IPS-NIHi11 (cell line): ENCODE results near the gene BICD2.
A peak's percentile ranks its signal among the peaks of the same experiment; 100 is the strongest.

Experiments
- DNase-seq: peaks from one replicate; pipeline ENCODE4 v3.0.0; 2012; ENCODE audit warnings: mixed read lengths, low spot score

Gene BICD2

DNA sequence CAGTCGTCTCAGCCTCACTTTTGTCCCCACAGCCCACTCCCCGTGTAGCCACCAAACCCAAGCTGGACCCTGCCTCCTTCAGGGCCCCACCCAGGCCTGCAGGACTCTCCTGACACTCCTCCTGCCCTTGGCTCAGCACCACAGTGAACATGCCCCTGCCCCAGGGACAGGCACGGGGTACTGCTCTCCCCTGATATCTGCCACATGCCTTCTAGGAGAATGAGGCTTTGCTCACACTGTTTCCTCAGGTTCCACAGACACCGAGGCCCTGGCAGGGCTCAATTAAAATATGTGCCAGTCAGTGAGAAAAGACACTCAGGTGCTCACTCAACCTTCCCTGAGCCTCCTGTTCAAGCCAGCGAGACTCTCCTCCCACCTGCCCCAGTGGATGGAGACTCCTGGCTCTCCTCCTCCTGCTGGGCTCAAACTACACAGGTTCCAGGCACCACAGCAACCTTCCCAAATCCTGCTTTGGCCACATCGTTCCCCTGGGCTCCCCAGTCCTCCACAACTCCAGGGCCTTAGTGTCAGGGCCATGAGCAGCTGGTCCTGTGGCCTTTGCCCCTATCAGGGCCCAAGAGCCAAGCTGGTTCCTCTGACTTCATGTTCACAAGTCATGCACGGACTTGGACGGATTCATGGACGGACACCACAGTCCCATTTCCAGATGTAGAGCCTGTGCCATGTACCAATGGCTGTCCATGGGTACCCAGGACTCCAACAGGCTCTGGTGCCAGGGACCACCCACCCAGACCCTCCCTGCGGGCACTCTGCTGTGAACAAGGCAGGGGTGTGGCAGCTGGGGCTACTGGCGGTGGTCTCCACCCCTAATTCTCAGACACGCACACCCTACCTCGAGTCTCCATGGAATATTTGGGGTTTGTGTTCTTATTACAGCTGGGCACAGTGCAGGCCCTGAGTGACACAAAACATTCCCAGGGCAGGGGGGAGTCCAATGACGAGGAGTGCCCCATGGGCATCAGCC, 36.6 kb downstream of the BICD2 start:
- no peak for DNase-seq

DNA sequence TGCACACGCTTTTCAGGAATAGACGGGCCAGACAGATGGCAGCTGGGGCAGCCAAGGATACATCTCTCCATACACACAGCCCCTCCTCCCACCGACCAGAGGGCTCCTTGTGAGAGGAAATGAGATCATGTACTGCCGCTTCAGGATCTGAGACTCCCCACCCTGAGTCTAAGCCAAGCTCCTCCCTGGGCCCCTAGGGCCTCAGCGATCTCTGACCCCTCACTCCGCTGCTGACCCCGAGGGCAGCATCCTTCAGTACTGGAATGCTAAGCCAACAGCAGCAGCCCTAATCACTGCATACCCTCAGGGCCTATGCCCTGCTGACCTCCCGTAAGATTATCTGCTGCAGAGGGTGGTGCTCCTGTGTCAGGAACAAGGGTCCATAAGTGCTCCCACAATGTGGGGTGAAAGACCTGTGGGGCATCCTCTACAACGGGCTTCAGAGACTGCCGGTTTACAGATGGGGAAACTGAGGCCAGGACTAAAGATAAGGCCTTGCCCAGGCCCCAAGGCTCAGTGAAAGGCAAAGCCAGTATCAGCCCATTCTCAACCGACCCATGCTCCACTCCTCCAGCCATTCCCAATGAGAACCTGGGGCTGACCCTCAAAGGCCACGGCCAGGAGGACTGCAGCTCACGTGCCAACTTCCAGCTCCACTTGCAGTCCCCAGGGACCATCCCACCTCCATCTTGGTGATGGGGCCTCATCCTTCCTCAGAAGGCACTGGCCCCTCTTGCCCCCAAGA, 37.5 kb downstream of the BICD2 start:
- no peak for DNase-seq

DNA sequence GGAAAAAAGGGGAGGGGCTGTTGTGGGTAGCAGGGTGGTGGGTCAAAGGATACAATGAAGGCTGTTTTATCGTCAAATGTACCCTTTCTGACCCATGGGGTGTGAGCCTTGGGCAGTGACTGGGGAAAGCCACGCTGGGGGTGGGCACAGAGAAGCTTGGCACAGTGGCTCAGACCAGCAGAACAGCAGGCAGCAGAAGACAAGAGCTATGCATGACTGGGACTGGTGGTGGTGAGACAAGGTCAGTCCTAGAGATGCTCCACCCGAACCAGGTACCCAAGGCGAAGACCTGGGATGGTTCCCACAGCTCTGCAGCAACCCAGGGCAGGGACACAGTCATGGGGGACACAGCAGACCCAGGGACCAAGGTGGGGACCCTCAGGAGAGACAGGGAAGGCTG, 38.3 kb downstream of the BICD2 start:
- DNase-seq: no peak

DNA sequence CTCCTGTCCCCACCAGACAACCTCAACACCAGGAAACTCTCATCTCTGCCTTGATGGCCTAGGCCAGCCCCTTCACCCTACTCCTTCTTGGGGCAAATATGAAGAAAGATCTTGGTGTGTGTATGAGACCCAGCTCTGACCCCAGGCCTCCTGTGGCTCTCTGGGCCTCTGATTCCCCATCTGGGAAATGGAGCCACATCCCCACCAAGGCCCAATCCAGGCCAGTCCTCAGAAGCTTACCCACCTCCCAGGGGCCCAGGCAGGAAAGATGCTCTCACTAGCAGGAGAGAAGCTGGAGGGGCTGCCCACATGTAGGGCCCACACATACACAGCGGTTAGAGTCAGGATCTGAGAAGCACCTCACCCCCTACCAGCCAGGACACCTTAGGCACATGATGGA, 38.9 kb downstream of the BICD2 start:
- no peak for DNase-seq

DNA sequence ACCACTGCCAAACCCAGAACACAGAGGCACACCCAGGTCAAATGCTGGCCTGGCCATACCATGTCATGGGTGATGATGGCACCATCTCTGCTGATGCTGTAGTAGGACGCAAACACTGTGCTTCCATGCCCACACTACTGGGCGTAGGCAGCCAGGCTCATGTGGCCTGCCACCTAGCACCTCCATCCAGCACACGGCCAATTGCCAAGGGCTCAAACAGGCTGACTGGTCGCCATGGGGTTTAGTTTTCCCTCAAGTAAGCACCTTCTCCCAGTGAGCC, 39.4 kb downstream of the BICD2 start:
- DNase-seq: no peak

DNA sequence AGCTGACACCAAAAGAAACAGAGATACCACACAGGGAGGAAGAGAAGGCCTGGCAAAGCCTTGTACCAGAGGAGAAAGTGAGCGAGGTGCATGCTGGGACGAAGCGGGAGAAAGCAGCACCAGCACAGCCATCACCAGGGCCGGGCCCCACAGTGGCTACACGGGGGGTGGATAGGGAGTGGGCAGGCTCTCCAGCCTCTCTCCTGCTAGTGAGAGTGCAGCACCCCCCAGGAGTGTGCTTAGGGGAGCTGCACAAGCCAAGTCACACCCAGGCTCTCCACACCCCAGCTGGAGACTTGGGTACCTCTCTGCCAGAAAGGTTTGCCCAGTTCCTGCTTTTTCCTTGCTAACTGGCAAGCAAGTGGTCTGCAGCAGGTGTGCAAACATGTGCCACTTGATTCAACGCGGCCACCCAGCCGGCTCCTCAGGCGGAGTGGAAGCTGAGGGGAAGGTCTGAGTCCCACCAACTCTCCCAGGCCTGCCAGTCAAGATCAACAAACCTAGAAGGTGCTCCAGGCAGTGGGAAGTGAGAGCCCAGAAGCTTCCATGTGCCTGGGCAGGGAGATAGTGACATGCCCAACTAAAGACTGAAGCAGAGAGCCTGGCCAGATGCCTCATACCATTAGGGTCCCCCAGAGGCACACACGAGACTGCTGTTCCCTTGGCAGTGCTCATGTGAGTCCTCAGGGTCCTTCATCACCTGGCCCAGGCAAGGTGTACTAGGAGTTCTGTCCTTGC, 39.9 kb downstream of the BICD2 start:
- no peak for DNase-seq

DNA sequence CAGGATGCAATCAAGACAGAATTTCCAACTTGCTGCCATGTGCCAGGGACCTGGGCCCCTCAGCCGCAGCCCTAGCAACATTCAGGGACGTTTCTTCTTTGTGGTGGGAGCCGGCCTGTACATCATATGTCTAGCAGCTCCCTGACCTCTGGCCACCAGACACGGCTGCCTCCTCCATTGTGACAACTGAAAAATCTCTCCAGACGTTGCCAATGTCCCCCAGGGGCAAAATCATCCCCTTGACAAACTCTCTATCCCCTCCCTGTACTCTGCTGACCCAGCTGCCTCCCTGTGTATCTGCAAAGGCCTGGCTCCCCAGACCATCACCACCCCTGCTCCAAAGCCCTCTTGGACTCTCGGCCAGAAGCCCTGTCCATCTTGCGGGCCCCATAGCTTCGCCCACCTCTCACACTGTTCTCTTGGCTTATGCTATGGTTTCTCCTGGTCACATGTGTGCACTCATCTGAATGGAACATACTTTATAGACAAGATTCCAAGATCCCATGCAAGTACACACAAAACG, 40.8 kb downstream of the BICD2 start:
- no peak for DNase-seq

DNA sequence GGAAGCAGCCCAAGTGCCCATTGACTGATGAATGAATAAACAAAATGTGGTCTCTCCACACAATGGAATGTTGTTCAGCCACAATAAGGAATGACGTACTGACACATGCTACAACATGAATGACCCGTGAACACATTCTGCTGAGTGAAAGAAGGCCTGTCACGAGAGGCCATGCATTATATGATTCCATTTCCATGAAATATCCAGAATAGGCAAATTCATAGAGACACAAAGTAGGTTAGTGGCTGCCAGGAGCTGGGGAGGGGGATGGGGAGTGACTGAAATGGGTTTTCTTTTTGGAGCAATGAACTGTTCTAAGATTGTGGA, 41.4 kb downstream of the BICD2 start:
- no peak for DNase-seq

DNA sequence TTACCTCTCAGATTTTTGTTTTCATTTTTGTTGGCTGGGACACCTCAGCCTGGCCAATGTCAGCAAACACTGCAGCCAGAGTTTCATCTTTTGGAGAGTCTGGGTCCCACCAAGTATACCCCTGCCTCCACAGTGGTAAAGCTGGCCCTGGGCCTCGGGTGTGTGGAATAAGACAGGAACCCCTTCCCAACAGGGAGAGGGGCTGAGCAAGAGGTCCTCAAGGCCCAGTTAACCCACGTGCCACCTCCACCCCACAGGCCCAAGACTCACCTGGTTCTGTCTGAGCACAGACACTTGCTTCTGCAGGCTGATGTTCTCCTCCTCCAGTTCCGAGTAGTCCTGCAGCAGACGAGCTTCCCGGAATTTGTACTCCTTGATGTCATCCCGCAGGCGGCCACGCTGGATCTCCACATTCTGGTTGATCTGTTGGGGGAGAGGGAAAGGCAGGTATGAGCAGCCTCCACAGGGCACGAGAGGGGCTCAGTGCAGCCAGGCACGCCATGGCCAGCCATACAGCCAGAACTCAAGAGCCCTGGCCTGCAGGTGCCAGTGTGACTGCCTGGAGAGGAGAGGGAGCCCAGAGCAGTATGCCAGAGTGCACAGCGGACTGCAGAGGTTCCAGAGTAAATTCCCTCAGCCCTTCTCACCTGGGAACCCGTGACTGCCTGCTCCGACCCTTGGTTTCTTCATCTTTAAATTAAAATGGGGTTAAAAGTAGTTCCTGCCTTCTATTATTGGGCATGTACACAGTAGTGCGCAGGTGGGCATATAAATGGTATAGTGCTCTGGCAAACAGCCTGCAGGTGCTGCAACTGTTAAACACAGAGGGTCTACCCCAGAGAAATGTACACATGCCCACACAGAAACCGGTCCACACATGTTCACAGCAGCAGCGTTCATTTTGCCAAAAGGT, 42.0 kb downstream of the BICD2 start:
- no peak for DNase-seq

DNA sequence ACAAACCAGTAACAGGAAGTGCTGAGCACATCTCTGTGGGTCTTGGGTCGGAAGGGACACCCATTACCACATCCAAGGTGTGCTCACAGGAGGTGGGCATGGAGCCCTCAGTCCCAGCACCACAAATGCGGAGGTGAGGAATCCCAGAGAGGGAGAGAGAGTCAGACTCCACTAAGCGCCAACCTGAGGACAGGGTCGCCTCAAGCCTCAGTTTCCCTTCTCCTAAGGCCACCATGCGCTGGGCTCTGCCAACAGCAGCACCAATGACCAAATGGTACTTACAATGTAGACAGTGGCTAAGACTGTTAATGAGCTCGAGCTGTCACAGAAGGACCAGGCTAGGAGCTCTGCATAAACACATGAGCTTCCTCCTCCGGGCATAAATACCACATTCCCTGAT, 43.1 kb downstream of the BICD2 start:
- no peak for DNase-seq

DNA sequence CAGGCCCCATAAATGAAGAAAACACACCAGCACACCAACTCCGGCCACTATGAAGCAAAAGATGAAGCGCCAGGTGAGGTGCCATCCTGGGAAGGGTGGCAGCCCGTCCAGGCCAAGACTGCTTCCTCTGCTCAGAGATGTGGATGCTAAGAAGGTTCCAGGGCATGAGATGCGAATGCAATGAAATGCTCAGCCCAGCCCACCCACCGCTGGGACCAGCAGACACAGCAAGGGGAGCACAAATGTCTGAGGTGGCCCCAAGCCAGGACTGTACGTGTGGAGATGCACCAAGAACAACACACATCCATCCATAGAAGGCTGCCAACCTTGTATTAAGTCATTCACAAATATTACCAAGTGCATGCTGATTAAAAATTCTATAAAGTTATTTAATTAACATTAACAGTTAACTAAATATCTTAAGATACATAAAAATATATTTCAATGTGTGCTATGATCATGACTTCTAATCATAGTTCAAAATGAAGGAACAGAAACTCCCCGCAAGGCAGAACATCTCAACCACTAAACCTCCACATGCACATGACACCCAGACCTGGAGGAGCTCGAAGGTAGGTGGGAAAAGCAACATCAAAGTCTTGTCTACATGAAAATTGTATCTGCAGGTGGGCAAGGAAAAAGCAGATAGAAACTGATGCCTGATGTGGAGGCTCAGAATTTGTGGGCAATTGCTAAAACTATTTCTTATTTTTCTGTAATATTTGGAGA, 43.7 kb downstream of the BICD2 start:
- DNase-seq: no peak

DNA sequence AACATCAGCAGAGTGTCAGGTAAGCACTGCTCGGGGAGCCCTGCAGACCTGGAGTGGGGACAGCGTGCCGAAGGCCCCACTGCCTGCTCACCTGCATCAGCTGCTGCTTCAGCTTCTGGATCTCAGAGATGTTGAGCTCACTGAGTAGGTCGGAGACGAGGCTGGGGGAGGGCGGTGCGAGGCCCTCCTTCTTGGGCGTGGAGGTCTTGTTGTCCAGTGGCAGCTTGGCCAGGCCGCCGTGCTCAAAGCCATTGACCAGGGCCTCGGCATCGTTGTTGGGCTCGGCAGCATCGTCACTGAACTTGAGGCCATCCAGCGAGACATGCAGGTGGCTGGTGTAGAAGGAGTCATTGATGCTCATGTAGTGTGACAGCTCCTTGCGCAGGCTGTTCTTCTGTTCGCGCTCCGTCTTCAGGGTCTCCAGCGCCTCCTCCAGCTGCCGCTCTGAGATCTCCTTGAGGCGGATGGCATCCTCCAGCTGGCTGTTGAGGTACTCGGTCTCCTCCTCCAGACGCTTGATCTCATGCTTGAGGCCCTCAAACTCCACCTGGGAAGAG, 44.3 kb downstream of the BICD2 start:
- no peak for DNase-seq

DNA sequence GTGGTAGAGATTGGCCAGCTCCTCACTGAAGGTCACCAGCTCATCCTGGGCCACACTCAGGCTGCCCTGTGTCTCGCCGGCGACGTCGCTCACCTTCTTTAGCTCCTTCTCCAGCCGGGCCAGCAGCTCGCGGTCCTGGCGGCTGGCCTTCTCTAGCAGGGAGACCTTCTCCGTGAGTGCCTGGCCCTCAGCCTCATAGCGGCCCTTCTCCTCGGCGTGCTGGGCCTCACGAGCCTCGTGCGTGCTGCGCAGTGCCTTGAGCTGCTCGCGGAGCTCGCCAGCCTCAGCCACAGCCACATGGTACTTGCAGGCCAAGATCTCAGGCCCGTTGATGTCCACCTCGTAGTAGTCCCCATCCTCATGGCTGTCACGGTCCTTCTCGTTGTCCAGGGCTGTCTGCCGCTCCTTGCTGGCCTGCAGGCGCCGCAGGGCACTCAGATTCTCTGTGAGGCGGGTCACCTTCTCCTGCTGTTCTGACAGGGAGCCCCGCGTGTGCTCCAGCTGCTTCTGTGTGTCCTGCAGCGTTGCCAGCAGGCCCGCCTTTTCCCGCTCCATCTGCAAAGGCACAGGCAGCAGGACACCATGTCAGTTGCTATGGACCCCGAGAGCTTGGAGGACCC, 45.5 kb downstream of the BICD2 start:
- no peak for DNase-seq

DNA sequence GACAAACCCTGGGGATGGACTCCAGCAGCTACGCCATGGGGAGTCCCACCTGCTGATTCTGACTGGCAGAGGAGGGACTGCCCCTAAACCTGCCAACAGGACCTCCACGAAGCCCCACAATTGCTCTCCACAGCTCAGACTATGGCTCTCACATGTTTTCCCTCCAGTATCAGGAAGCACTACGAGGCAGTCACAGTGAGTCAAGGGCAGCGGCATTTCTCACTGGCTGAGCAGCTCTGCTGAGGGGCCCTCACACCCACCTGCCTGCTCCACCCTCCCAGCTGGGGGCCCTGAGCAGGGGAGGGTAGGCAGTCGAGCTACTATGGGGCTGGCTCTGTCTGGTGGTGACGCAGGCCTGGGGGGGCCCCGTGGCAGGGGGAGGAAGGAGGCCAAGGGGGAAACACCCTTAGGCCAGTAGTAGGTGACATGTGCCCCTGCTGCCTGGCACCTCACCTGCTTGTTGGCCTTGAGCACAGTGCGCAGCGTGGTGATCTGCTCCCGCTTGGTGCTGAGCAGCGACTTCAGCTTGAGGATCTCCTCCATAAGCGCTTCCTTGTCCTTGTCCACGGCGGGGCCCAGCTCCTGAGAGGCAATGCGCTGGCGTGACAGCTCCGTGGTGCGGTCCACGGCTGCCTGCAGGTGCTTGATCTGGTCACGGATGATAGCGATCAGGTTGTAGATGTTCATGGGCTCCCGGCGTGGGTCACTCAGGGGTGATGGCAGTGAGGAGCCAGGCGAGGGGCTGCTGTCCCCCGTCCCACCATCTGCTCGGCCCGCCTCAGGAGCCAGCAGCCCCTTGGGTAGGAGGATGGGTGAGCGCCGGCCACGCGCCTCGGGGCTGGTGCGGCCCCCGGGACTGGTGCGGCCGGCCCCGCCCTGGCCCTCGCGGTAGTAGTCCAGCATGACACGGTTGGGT, 46.3 kb downstream of the BICD2 start:
- DNase-seq: peak; percentile 14

DNA sequence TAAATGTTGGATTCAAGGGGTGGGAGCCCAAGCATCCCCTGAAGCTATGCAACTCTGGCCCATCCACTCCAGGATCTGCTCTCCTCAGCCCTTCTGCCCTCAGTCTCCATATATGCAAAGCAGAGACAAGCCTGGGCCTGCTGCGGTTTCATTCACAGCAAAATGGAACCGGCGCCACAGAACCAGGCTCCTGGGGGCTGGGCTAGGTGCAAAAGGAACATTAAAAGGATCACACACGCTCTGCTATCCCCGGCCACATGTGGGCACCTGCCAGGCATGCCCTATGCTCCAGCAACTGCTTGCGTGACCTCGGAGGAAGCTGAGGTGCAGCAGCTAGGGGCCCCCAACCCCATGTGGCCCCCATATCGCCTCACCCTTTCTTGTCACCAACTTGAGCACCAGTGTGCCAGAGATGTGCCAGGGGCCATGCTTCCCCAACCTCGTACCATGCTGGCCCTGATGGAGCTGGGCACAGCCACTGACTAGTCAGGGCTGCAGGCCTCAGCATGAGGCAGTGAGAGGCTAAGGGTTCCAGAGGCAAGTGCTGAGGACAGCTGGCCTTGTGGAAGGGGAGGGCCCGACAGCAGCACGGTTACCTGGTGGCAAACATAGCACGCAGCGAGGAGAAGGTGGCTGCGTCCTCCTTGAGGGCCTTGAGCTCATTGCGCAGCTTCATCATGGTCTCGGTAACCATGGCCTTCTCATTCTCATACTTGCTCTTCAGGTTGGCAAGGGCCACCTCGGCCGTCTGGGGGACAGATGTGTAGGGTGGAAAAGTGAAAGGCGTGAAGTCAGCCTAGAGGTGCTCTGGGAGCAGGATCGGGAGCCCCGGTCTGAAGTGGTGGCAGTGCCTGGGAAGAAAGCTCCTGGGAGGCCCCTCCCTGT, 47.2 kb downstream of the BICD2 start:
- DNase-seq: no peak

DNA sequence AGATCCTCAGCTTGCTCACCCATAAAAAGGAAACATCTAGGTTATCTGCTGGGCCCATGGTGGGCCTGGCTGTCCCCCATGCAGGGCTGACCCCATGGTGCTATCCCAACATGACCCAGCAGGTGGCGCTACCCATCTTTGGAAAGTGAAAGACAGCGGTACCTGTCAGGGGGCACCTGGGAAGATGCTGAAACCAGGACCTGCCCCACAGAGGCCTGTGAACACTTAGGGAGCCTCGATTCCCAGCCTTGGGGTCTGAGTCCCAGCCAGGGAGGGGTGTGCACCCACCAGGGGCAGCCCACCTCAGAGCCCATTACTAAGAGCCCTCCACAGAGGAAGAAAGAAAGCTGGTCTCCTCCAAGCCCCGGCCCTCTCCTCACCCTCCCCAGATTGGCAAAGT, 48.1 kb downstream of the BICD2 start:
- peak; percentile 93 for DNase-seq

DNA sequence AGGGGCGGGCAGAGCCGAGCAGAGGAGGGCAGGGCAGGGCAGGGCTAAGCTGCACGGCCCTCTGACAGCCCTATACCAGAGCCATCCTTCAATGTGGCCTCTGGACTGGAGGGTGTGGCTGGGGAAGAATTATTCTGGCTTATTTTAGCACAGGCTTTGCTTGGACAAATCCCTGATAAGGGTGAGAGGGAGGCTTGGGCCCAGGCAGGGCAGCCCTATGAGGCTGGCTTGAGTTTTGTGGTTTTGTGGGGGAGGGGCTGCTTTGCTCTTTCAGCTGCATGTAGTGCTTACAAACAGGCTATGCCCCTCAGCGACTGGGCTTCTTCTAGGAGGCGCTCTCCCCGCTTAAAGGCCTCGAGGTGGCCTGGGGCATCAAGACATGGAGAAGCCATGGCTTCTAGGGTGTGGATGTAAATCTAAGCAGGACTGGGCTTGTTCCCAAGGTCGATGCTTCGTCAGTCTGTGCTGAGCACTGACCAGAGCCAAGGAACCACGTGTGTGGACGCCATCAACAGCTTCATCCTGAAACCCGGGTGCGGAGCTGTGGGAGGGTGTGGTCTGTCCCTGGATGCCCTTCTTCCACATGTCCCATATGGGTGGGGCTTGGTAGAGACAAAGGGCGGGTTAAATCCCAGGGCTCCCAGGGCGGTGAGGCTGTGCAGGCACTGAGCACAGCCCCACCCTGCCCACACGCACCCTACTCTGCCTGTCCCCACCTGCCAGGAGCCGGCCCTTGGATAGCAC, 49.0 kb downstream of the BICD2 start:
- DNase-seq: no peak
